Choroid plexus epithelial cell (primary cell): ENCODE data around the gene LINS1.

Experiments
- DNase-seq: peaks from one replicate; pipeline ENCODE4 v3.0.0-alpha.2; 2010; ENCODE audit warnings: low read depth
- H3K4me3 ChIP-seq: 2 replicates; pipeline ENCODE4 v1.5.1; 2011; ENCODE audit warnings: low read depth, mild to moderate bottlenecking, control low read depth, low read length, moderate library complexity
- CTCF ChIP-seq: conservative IDR thresholded peaks from 2 replicates; pipeline ENCODE4 v1.5.1; 2011; ENCODE audit warnings: low read depth, mild to moderate bottlenecking, control low read depth, inconsistent platforms, low read length, moderate library complexity

Gene LINS1

GRCh38 chr15:100542290-100542689 is 59.7 kb downstream of the LINS1 start:
- TF ChIP-seq CTCF, result no peak
- DNase-seq, result no peak
- H3K4me3 ChIP-seq, result no peak overlapping the region

- no peak for DNase-seq
- TF ChIP-seq CTCF, result no peak
- no peak overlapping the region for H3K4me3 ChIP-seq
Observed at GRCh38 chr15:100537331-100537730, 64.7 kb downstream of the LINS1 start.

GRCh38 chr15:100536733-100537132 is 65.3 kb downstream of the LINS1 start:
- no peak overlapping the region for H3K4me3 ChIP-seq

GRCh38 chr15:100533886-100534285 is 68.1 kb downstream of the LINS1 start:
- DNase-seq, result no peak
- no peak for TF ChIP-seq CTCF
- H3K4me3 ChIP-seq, result no peak overlapping the region

More at GRCh38 chr15:100536733-100537132, 65.3 kb downstream of the LINS1 start:
- no peak for DNase-seq
- TF ChIP-seq CTCF, result no peak

GRCh38 chr15:100531823-100532327 is 70.1 kb downstream of the LINS1 start:
- no peak for DNase-seq
- H3K4me3 ChIP-seq, result no peak overlapping the region
- no peak for TF ChIP-seq CTCF

- DNase-seq, result no peak
- TF ChIP-seq CTCF, result no peak
- H3K4me3 ChIP-seq, result no peak overlapping the region
Observed at GRCh38 chr15:100531204-100531603, 70.8 kb downstream of the LINS1 start.

GRCh38 chr15:100529556-100529955 is 72.4 kb downstream of the LINS1 start:
- no peak for TF ChIP-seq CTCF
- no peak overlapping the region for H3K4me3 ChIP-seq
- no peak for DNase-seq
